GM21381 (cell line): ENCODE data around the gene CDCP2.

ENCODE experiments used
- ATAC-seq: cut with Tn5 transposase; IDR thresholded peaks from one replicate; pipeline ENCODE4 v1.9.1; 2021; ENCODE audit warnings: mild to moderate bottlenecking, moderate library complexity; ENCODE audit not compliant: unreplicated experiment

CDCP2 gene

DNA sequence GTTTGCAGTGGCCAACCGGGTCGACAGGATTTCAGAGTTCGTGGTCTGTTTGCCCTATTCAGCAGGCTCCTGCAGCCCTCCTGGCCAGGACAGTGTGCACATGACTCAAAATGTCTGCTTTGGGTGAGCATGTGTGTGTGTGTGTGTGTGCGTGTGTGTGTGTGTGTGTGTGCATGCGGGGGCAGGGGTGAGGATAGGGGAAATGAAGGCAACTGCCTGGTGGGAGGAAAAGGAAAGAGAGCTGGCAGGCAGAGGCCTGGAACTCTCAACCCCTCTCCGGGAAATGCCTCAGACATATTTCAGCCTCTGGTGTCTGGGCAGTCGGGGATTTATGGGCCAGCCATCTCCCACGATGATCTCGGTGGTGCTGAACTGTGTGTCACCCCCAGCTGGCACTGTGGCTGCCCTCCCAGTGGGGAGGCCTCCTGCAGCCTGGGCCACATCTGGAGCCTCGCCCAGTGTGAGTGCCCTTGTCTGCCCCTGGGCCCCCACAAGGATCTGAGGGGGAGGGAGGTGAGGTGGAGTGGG is 15.2 kb downstream of the CDCP2 start:
- ATAC-seq, result no peak

DNA sequence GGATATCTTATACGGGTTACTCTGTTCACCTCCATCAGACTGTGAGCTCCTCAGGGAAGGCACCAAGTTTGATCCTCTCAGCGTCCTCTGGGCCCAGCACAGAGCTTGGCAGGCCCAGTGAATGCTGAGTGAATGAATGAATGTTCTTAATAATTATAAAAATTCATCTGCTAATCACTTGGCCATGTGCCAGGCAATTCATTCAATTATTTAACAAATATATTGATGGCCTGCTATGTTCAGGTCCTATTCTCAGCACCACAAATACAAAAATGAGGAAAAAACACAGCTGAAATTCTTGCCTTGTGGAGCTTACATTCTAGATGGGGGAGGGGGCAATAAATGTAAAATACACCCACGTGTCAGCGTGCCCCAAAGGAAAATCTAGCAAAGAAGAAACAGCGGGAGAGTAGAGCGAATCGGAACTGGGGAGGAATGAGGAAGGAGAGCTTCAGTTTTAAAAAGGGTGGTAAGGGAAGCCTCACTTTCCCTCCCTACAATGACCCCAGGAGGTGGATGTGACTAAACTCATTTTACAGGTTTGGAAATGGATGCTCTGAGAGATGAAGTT is 15.8 kb downstream of the CDCP2 start:
- no peak for ATAC-seq

DNA sequence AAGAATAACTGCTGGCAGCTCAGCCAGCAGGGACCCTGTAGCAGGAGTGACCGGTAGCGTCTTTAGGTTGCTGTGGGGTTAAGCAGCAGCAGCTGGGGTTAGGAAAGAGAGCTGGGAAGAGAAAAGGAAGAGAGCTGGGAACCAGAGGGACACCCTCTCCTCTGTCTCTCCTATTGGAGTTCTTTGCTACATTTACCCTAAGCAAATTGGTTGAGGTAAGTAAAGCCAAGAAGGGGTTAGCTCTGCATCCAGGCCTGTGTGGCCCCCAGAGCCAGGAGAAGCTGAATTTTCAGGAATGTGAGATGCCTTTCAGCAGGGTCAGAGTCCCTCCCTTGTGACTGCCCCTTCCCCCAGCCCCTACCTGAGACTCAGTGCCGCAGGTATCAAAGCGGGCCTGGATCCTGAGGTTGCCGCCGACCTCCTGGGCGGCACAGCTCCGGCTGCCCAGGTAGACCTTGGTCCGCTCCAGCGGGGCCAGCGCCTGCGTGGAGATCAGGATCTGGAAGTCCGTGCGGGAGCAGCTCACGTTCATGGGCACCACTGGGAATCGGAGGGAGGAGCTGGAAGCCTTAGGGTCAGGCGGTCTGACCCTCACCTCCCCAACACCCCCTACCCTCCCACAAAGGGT is 16.4 kb downstream of the CDCP2 start:
- ATAC-seq, result no peak

DNA sequence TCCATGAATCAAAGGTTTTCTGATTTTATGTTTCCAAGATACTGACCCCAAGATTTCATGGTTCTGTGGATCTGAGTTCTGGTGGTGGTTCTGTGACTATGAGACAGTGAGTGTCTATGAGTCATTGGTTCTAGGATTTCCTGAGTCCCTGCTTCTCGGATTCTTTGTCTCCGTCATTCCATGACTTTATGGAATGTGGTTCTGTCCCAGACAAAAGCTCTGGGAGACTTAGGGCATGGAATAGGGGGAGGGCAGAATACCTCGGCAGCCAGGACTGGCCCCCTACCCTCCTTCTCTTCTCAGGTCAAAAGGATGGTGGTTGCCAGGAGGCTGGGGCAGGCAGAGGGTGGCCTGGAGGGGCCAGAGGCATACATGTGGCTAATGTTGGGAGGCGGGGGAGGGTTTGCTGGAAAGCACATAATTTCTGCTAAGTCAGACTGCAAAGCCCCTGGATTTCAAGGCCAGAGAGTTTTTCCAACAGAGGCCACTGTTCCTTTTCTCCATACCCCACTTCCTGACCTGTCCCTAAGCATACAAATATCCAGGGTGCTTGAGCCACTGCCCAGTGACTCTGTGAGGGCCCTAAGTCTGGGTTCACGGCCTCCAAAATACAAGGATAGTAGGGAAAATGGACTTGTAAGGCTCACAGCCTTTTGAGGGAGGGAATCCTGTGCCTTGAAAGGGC is 17.2 kb downstream of the CDCP2 start:
- no peak for ATAC-seq

DNA sequence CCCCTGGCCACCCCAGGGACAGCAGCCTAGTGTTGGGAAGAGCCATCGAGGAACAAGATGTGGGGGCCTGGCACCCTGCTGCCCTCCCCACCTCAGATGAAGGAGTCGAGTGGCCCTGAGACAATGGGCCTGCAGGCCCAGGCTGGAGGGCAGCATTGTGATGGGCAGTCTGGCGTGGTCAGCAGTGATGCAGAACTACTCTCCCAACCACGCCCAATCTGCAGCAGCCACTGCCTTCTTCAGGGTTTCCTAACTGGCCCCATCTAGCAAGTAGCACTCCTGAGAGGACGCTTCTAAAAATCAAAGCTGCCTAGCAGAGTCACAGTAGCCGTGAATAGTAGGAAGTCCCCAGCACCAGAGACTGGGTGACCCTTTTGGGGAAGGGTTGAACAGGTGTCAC is 18.5 kb downstream of the CDCP2 start:
- ATAC-seq, result no peak

DNA sequence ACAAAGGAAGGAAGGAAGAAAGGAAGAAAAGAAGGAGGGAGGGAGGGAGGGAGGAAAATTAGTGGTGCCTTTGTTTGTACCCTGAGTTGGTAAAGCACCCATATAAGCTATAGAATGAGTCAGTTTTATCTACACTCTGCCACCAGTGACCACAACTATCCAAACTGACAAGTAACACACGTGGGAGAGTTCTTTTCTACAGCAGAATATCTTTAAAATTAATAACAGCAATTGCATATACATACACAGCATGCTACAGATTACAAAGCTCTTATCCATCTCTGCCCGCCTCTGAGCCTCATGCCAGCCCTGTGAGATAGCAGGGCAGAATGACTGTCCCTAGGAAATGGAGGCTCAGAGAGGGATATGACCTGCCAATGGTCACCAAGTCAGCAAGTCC is 20.3 kb downstream of the CDCP2 start:
- ATAC-seq, result no peak

DNA sequence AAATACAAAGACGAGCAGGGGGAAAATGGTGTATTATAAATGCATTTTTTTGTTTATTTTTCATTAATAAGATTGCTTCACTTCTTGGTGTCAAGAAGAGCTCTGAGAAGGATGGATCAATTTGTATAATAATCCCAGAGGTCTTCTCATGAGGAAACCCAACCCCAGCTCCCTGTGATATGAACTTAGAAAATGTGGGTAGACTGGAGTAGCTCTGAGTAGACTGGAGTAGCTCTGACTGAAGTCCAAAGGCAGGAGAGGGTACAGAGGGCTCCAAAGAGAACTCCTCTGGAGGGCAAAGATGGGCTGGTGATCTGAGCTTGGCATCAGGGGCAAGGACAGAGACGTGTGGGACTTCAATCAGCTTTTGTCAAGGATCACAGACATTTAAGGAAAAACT is 21.4 kb downstream of the CDCP2 start:
- no peak for ATAC-seq

DNA sequence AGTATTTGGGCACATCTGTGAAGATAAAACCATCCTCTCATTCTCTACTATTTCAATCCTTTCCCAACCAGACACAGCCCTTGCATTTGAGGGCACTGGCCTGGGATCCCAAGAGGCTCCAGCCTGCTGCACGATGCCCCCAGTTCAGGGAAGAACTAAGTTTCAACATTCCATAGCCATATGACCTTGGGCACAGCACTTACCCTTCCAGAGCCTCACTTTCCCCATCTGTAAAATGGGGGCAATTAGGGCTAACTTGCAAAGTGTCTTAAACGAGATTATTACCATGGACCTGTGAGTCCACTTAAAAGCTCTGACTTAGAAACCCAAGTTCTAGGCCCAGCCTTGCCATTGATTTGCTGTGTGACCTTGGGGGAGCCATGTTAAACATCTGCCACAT is 22.9 kb downstream of the CDCP2 start:
- ATAC-seq, result no peak

DNA sequence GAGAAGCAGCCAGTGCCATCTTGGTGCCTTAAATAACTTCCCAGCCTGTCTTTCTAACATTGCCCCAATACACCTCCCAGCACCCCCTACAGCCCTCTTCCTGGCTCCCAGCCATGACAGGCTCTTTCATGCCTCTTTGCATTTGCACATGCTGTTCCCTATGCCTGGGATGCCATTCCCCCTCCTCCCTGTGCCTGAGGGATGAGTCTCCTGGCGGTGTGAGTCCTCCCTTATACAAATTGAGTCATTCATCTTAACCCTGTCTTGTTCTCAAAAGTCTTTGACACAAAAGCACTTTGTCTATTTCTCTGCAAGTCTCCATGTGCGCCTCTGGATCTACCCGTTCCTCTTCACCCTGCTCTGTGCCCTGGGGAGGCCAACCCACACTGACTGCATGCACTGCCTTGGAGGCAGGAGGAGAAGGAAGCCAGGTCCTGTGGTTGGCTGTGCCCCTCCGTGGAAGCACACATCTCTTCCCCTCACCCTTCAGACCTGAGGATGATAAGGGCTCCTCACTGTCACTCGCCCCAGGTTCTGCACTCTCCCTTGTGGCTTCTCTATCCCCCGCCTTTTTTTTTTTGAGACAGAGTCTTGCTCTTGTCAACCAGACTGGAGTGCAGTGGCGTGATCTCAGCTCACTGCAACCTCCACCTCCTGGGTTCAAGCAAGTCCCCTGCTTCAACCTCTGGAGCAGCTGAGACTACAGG is 25.1 kb downstream of the CDCP2 start:
- no peak for ATAC-seq

DNA sequence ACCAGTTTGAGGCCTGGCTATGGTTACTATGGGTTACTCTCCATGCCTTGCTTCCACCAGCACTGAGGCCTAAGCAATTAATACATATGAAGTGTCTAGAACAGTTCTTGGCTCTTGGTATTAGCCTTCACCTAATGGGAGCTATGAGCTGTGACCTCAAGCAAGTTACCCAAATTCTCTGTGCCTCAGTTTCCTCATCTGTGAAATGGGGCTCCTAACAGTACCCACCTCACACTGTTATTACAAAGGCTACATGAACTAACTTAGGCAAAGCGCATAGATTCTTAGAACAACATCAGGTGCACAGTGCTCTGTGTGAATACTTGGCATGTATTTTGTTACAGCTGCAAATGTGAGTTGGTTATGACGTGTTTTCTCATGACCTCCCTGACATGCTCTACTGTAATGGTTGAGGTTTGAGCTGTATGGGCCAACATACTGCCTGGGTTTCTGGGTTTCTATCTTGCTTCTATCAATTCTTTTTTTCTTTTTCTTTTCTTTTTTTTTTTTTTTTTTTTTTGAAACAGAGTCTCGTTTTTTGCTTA is 26.5 kb downstream of the CDCP2 start:
- no peak for ATAC-seq

DNA sequence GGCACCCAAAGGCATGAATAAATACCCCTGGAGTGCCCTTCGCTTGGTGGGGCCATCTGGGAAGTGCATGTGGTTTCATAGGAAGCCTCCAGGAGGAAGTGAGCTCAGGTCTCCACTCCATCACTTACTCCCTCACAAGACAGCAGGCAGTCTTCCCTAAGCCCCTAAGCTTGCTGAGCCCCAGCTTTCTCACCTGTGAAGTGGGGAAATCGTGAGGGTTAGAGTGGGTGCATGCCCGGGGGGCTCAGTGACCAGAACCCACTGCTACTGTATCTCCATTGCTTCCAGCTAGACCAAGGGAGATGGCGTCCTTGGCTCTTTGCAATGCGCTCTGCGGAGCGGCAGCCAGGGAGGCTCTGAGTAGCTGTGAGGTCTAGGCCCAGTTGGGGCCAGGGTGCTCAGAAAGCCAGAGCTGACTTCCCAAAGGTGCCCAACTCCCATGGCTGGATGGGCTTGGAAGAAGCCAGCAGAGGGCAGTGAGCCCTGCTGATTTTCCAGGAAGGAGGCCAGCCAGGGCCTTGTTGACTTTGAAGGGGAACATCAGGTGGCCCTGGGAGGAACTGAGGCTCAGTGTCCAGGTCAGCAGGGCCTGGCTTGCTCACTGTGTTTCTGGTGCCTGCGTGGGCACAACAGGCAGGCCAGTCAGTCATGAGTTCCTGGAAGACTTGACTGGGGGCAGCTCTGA is 27.3 kb downstream of the CDCP2 start:
- no peak for ATAC-seq

DNA sequence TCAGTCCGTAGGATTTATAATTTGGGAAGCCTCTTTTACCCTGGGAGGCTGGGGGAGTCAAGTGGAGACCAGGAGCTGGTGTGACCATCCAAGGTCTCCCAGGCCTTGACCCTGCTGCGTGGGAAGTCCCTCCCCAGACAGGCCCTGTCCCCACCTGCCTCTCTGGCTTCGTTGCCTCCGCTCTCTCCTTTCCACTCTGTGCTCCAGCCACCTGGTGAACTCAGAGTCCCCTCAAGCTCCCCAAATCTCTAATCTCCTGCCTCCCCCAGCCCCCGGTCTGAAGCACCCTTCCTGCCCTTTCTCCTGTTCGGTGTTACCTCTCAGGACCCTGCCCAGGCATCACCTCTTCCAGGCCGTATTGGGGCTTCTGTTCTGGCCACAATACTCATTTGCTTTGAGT is 27.9 kb downstream of the CDCP2 start:
- no peak for ATAC-seq

DNA sequence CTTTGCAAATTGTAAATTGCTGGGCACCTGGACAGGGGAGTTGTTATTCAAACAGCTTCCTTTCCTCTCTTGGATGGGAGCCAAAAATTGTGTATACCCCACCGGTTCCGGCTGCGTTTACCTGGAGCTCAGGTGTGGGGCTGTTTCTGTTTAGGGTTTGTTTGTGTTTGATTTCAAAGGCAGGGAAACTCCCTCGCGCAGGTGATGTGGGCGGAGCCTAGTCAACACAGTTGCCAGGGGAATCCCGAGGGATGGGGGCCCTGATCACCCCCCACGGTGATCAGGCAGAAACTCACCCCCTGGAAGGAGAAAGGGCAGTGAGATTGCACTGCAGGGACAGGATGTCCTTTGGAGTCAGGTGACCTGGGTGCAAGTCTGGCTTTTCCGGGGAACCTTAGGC is 28.3 kb downstream of the CDCP2 start:
- ATAC-seq, result no peak

DNA sequence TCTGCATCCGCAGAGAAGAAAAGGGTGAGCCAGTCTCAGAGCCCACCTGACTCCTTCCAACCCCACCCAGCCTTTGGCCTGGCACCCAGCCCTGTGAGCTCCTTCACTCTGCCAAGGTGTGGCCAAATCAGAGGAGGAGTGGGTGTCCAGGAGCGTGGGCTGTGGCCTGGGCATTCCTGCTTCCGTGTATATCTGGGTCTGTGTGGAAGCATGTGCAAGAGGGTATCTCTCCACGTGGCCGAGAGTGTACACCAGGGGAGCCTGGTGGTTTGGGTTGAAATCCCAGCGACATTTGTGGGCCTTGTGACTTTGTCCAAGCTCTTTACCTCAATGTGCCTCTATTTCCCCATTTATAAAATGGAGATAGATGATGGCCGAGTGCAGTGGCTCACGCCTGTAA is 29.8 kb downstream of the CDCP2 start:
- no peak for ATAC-seq

DNA sequence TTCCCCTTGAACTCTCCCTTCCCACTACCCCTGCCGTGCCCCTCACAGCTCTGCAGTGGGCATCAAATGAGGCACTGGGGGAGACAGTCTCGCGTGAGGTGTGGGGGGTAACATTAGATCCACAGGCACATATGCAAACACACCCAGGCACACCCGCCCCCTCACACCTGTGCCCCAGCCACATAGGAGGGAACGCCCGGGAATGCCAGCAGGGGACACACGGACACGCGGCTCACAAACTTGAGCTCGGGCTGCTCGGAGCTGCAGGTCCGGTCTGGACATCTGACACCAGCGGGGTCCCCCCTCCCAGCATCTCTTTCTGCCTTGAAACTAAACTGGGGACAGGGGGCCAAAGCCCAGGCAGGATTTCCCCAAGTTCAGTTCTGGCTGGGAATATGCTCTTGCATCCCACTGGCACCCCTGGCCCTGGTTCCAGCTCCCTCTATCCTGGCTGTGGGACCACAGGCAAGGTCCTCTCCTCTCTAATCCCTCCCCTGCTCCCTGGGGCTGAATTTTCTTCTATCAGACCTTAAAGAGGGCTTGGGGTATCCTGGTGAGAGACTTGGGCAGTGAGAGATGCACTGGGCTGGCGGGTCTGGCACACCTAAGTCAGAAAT is 30.6 kb downstream of the CDCP2 start:
- no peak for ATAC-seq

DNA sequence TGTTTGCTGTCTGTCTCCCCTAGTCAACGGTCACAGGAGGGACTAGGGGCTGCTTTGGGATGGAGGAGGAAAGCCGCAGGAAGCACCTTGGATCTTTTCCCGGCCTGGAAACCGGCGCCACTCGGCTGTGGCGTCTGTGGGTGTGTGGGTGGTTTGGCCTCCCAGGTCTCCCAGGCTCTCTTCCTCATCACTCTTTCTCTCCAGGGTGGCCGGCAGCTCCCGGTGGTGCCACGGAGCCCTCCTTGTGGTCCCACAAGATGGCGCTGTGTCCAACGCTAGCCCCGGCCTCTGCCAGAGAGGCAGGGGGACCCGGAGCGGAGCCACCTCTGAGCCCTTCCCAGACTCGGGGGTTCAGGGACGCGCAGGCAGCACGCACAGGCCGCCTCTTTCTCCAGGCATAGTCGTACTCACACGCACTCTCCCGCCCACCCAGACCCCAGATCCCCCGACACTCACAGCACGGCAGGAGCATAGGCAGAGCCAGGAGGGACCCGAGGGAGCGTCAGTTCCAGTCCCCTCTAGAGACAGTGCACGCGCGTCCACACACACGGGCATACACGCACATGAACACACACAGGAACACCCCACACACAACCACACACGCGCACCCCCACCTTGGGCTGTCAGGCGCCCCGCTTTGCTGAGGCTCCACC is 31.2 kb downstream of the CDCP2 start:
- no peak for ATAC-seq

DNA sequence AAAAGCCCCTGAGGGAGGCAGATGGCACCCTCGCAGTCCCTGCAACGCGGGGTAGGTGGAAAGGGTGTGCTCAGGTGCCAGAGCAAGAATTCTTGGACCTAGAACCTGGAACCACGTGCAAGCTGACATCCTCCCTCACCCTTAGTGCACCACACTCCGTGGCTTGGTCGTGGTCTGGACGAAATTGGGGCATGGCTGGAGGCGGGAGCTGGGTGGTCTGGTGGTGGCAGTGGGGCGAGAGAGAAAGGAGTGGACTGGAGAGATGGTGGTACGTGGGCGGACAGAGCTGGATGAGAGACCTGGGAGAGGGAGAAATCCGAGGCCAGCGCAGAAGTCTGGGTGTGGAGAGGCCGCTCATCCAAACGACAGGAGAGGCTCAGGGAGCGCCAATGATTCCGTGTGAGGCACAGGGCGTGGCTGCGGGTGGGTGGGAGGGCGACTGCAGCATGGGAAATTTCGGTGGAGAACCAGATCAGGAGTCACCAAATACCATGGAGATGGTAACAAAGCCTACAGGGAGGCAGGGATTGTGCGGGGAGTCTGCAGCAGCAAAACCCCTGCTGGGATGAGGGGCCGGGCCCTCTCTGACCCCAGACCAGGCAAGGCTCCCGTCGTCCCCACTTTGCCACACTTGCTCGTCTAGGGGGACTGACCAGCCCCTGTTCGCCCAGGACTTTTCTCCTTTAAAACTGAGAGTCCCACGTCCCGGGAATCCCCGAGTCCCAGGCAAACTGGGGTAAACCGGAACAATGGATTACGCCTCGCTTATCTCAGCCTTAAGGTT is 31.9 kb downstream of the CDCP2 start:
- ATAC-seq, result no peak

DNA sequence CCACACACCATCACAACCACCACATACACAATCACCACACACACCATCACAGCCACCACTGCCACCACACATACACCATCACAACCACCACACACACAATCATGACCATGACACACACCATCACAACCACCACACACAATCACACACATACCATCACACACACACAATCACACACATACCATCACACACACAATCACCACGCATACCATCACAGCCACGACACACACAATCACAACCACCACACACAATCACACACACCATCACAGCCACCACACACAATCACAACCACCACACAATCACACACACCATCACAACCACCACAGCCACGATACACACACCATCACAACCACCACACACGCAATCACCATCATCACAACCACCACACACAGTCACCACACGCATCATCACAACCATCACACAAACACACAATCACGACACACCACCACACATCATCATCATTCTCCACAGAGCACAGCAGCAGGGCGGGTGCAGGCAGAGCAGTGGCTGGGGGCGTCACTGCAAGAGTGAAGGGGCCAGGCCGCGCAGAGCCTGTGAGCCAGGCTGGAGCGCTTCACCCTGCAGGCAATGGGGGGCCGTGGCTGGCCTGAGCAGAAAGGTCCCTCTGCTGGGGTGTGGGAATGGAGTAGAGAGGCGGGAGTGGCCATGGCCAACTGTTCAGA is 32.6 kb downstream of the CDCP2 start:
- ATAC-seq, result no peak

DNA sequence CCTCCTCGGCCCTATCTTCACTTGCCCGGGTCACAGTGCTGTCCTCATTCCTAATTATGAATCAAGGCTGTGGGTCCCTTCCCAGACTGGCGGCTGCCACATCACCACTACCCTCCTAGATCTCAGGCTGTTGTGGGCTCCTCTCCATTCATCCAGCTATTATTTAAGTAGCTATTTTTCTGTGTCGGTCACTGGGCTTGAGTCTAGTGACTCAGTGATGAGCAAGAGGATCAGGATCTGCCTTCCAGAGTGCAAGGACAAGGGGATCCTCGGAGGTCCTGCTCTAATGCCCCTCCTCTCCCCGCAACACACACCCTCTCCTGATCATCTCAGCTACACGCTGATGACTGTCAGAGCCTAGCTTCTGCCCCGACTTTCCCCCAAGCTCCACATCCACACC is 34.1 kb downstream of the CDCP2 start:
- ATAC-seq, result no peak
